SU-DHL-6 (cell line): Measurements from ENCODE around the gene RLN3.

ENCODE experiments used
- H2AFZ ChIP-seq: fragments of 200-600 bp; sonication (generic); 2 replicates; pipeline ENCODE4 v1.6.1; 2014; ENCODE audit warnings: low read depth, mild to moderate bottlenecking, moderate library complexity, mixed read lengths, antibody characterized with exemption, low read length; ENCODE audit not compliant: severe bottlenecking
- H3F3A ChIP-seq: fragments of 200-600 bp; shearing (Covaris generic); 2 replicates; pipeline ENCODE4 v1.6.0; 2016; ENCODE audit warnings: antibody characterized with exemption, mild to moderate bottlenecking; ENCODE audit not compliant: insufficient read depth
- H3K27ac ChIP-seq: fragments of 200-600 bp; sonication (generic); 2 replicates; pipeline ENCODE4 v1.5.1; 2016; ENCODE audit warnings: low read depth, mild to moderate bottlenecking, low read length, moderate library complexity, mixed read lengths
- H3K27me3 ChIP-seq: fragments of 200-600 bp; sonication (generic), shearing (Covaris generic); 2 replicates; pipeline ENCODE4 v1.6.0; 2014; ENCODE audit warnings: mild to moderate bottlenecking, low read length
- H3K36me3 ChIP-seq: fragments of 200-600 bp; sonication (generic); 2 replicates; pipeline ENCODE4 v1.6.1; 2014; ENCODE audit warnings: mild to moderate bottlenecking, low read length, mixed read lengths
- H3K4me2 ChIP-seq: fragments of 300-600, 200-600 bp; shearing (Covaris generic), sonication (generic); 2 replicates; pipeline ENCODE4 v1.6.0; 2014; ENCODE audit warnings: low read length, low read depth, mild to moderate bottlenecking; ENCODE audit not compliant: poor library complexity, severe bottlenecking
- H3K4me3 ChIP-seq: fragments of 200-600 bp; sonication (generic); 2 replicates; pipeline ENCODE4 v1.5.1; 2014; ENCODE audit warnings: antibody characterized with exemption, low read length, mild to moderate bottlenecking, mixed read lengths; ENCODE audit not compliant: insufficient read depth, poor library complexity, severe bottlenecking
- H3K79me2 ChIP-seq: fragments of 200-600 bp; sonication (generic); 2 replicates; pipeline ENCODE4 v1.6.1; 2014; ENCODE audit warnings: mild to moderate bottlenecking, low read length, moderate library complexity; ENCODE audit not compliant: insufficient read depth
- H3K9ac ChIP-seq: fragments of 200-600 bp; sonication (generic); 2 replicates; pipeline ENCODE4 v1.7.0; 2014; ENCODE audit warnings: mild to moderate bottlenecking, low read length
- H3K9me2 ChIP-seq: fragments of 200-600 bp; sonication (generic); replicated peaks from 2 replicates; pipeline ENCODE4 v1.6.1; 2014; ENCODE audit warnings: low read length; ENCODE audit not compliant: insufficient read depth
- H3K9me3 ChIP-seq: fragments of 200-600 bp; sonication (generic); 2 replicates; pipeline ENCODE4 v1.6.1; 2014; ENCODE audit warnings: low read length, mixed read lengths; ENCODE audit not compliant: insufficient read depth
- H4K20me1 ChIP-seq: fragments of 200-600 bp; sonication (generic); 2 replicates; pipeline ENCODE4 v1.6.1; 2014; ENCODE audit warnings: low read depth, mild to moderate bottlenecking, antibody characterized with exemption, low read length, moderate library complexity, mixed read lengths
- CTCF ChIP-seq: fragments of 200-600 bp; sonication (generic); IDR thresholded peaks from one replicate; pipeline ENCODE4 v1.5.1; 2017; ENCODE audit warnings: antibody characterized with exemption, mild to moderate bottlenecking, low read length, moderate library complexity; ENCODE audit not compliant: insufficient read depth, poor library complexity, severe bottlenecking
- EZH2phosphoT487 ChIP-seq: fragments of 200-600 bp; sonication (generic), shearing (Covaris generic); conservative IDR thresholded peaks from 2 replicates; pipeline ENCODE4 v1.6.1; 2018; ENCODE audit warnings: mild to moderate bottlenecking, antibody characterized with exemption, low read length, moderate library complexity, mixed read lengths

The RLN3 gene

GRCh38 chr19:14056069-14056666 lies 28.2 kb downstream of the RLN3 start:
- no peak overlapping the region for H3K4me2 ChIP-seq
- no peaks in the 10 kb centered on the region for H4K20me1 ChIP-seq
- no peaks in the 10 kb centered on the region for H3F3A ChIP-seq
- no peak overlapping the region for H2AFZ ChIP-seq
- H3K79me2 ChIP-seq = no peaks in the 10 kb centered on the region
- no peaks in the 10 kb centered on the region for H3K9me3 ChIP-seq
- H3K4me3 ChIP-seq = no peak overlapping the region
- H3K9ac ChIP-seq = no peak overlapping the region
- no peak overlapping the region for H3K27ac ChIP-seq
- H3K36me3 ChIP-seq = no peaks in the 10 kb centered on the region
- TF ChIP-seq EZH2phosphoT487 (no peak), CTCF (no peak)
- no peaks in the 10 kb centered on the region for H3K9me2 ChIP-seq
- H3K27me3 ChIP-seq = 0 out of 2 replicates have a peak, but pooled peaks cover under 1% of the 10 kb centered on the region

- Histone ChIP-seq H3K4me2 (no peak overlapping the region), H2AFZ (no peak overlapping the region), H3K4me3 (no peak overlapping the region)
These were observed 28.9 kb downstream of the RLN3 start for GRCh38 chr19:14056741-14057356.

GRCh38 chr19:14058182-14059092 lies 30.5 kb downstream of the RLN3 start:
- no peaks in the 10 kb centered on the region for H3K36me3 ChIP-seq
- H3K9me3 ChIP-seq = no peaks in the 10 kb centered on the region
- no peak overlapping the region for H3K9ac ChIP-seq
- 0 out of 2 replicates have a peak, but pooled peaks cover 4% of the 10 kb centered on the region for H3K27me3 ChIP-seq
- H3K4me2 ChIP-seq = no peak overlapping the region
- no peaks in the 10 kb centered on the region for H3K9me2 ChIP-seq
- no peak for TF ChIP-seq CTCF
- no peak for TF ChIP-seq EZH2phosphoT487
- H2AFZ ChIP-seq = no peak overlapping the region
- no peaks in the 10 kb centered on the region for H4K20me1 ChIP-seq
- H3K79me2 ChIP-seq = no peaks in the 10 kb centered on the region
- H3F3A ChIP-seq = no peaks in the 10 kb centered on the region
- no peak overlapping the region for H3K4me3 ChIP-seq
- no peak overlapping the region for H3K27ac ChIP-seq

More at GRCh38 chr19:14056741-14057356, 28.9 kb downstream of the RLN3 start:
- H3K9me3 ChIP-seq = no peaks in the 10 kb centered on the region
- H3K27me3 ChIP-seq = 0 out of 2 replicates have a peak, but pooled peaks cover 4% of the 10 kb centered on the region
- no peaks in the 10 kb centered on the region for H3K36me3 ChIP-seq
- TF ChIP-seq EZH2phosphoT487 = no peak
- TF ChIP-seq CTCF = no peak
- H3K27ac ChIP-seq = no peak overlapping the region
- H3K9me2 ChIP-seq = no peaks in the 10 kb centered on the region
- no peaks in the 10 kb centered on the region for H4K20me1 ChIP-seq
- H3F3A ChIP-seq = no peaks in the 10 kb centered on the region
- no peak overlapping the region for H3K9ac ChIP-seq
- H3K79me2 ChIP-seq = no peaks in the 10 kb centered on the region
